HepG2 (cell line): ENCODE results near the gene FXYD6.

Experiments used
- FOXJ3 ChIP-seq: sonication (generic); formaldehyde crosslinking; IDR thresholded peaks from 2 replicates; pipeline ENCODE4 v1.4.0; 2020; ENCODE audit warnings: missing genetic modification reagents, mild to moderate bottlenecking, borderline replicate concordance
- POLR2A ChIP-seq, 2 experiments: IDR thresholded peaks; 2 replicates each; pipeline ENCODE4 v1.6.1; 2011; ENCODE audit warnings: low read depth in 2 of 2, low read length in 2 of 2, mild to moderate bottlenecking in 1 of 2, moderate library complexity in 1 of 2; ENCODE audit not compliant: insufficient read depth in 1 of 2
- RAD51 ChIP-seq: fragments of 450-650 bp; IDR thresholded peaks from 2 replicates; pipeline ENCODE4 v1.6.1; 2016; ENCODE audit warnings: borderline replicate concordance
- STAT5B ChIP-seq: sonication (generic); formaldehyde crosslinking; IDR thresholded peaks from 2 replicates; pipeline ENCODE4 v1.4.0; 2020; ENCODE audit warnings: missing genetic modification reagents
- ZNF766 ChIP-seq: sonication (generic); formaldehyde crosslinking; IDR thresholded peaks from 2 replicates; pipeline ENCODE4 v1.5.0; 2020; ENCODE audit warnings: missing genetic modification reagents, borderline replicate concordance
- ZUFSP ChIP-seq: sonication (generic); formaldehyde crosslinking; IDR thresholded peaks from 2 replicates; pipeline ENCODE4 v1.9.0; 2021; ENCODE audit warnings: missing genetic modification reagents, mild to moderate bottlenecking, borderline replicate concordance

GRCh38 chr11:117873828-117874125, 2.7 kb downstream of the FXYD6 start:
- TF ChIP-seq ZNF766 (CRISPR knock-in tag) (no peak), POLR2A (IDR thresholded peaks at IDR 0.05; ENCODE audit: insufficient read depth in 1 of 2, low read depth in 2 of 2, low read length in 2 of 2) (no peak), STAT5B (no peak), FOXJ3 (CRISPR knock-in tag) (no peak), RAD51 (no peak), ZUFSP (no peak)
